ENCODE data around the gene CDC7. TPM values are rescaled to one million over a fixed set of nuclear protein-coding genes. Genes with fewer than 3 reads are reported as not detected.
"Not testable (repeated sequence)": the region's sequence is repeated elsewhere in the genome, so short reads cannot be mapped to it uniquely, and the experiment has no call there.

CDC7 gene
- total RNA-seq (1 to 10 TPM; 1.6 to 3.9 TPM), polyA plus RNA-seq (under 1 TPM; 0.13 to 0.87 TPM)
- long read RNA-seq, donor 1, partial matches to known transcripts, result 0 of 1 reads
- long read RNA-seq, donor 1, other reads (novel, unspliced or antisense), result 1 of 1 reads
- long read RNA-seq, donor 2, result 0 reads

GRCh38 chr1:91500756-91501522 lies at the start of gene CDC7:
CDC7 (plus strand) TSS chr1:91500851; CDS start chr1:91501717, 866 bp downstream.
- intact Hi-C loops (cut with DNase I), result loop anchor here in 1 of 2 donors (5.0 kb wide), 2 partner anchors 219 to 796 kb away; partner anchors contain the start of genes GLMN and RPAP2
- no peaks in the 10 kb centered on the region for H3K27me3 ChIP-seq (ENCODE audit: control insufficient read depth in 1 of 2, insufficient read depth in 2 of 2, low read length in 1 of 2)
- WGBS, 2 donors, result 0% methylated on average over 68 of the region's 68 CpGs
- ATAC-seq (ENCODE audit: low FRiP score) (peak; percentile 98), DNase-seq (peak; percentile 95 to 97)
- no peaks in the 10 kb centered on the region for H3K36me3 ChIP-seq (ENCODE audit: control insufficient read depth in 1 of 2, insufficient read depth in 2 of 2, low read length in 1 of 2)
- H3K4me3 ChIP-seq (ENCODE audit: low read length in 2 of 2), result peak within 1 kb of the TSS; percentile 59 to 85
- H3K9me3 ChIP-seq (ENCODE audit: control insufficient read depth, low read length), result no peaks in the 10 kb centered on the region
- H3K27ac ChIP-seq (ENCODE audit: low read depth in 1 of 2, low read length in 2 of 2), result peak within 1 kb of the TSS in 1 of 2 donors; percentile 73
- no peaks in the 10 kb centered on the region for H3K4me1 ChIP-seq (ENCODE audit: control insufficient read depth in 1 of 2, insufficient read depth in 2 of 2, low read length in 2 of 2)

GRCh38 chr1:91454136-91454535 lies 46.5 kb upstream of the CDC7 start:
- no peak for ATAC-seq (ENCODE audit: low FRiP score)
- Histone ChIP-seq H3K4me3 (ENCODE audit: low read length in 2 of 2) (no peak overlapping the region), H3K4me1 (ENCODE audit: control insufficient read depth in 1 of 2, insufficient read depth in 2 of 2, low read length in 2 of 2) (no peaks in the 10 kb centered on the region), H3K27ac (ENCODE audit: low read depth in 1 of 2, low read length in 2 of 2) (no peak overlapping the region), H3K9me3 (ENCODE audit: control insufficient read depth, low read length) (no peaks in the 10 kb centered on the region), H3K36me3 (ENCODE audit: control insufficient read depth in 1 of 2, insufficient read depth in 2 of 2, low read length in 1 of 2) (no peaks in the 10 kb centered on the region), H3K27me3 (ENCODE audit: control insufficient read depth in 1 of 2, insufficient read depth in 2 of 2, low read length in 1 of 2) (peaks cover 0 to 3% of the 10 kb centered on the region in 2 donors)
- 59% methylated on average over 2 of the region's 2 CpGs for WGBS, 2 donors
- DNase-seq, result no peak
- intact Hi-C loops (cut with DNase I), result no loop called here

GRCh38 chr1:91455334-91455733 lies 45.3 kb upstream of the CDC7 start:
- Histone ChIP-seq H3K27ac (ENCODE audit: low read depth in 1 of 2, low read length in 2 of 2) (no peak overlapping the region), H3K36me3 (ENCODE audit: control insufficient read depth in 1 of 2, insufficient read depth in 2 of 2, low read length in 1 of 2) (no peaks in the 10 kb centered on the region), H3K9me3 (ENCODE audit: control insufficient read depth, low read length) (no peaks in the 10 kb centered on the region), H3K4me1 (ENCODE audit: control insufficient read depth in 1 of 2, insufficient read depth in 2 of 2, low read length in 2 of 2) (no peaks in the 10 kb centered on the region), H3K27me3 (ENCODE audit: control insufficient read depth in 1 of 2, insufficient read depth in 2 of 2, low read length in 1 of 2) (peaks cover 0 to 3% of the 10 kb centered on the region in 2 donors), H3K4me3 (ENCODE audit: low read length in 2 of 2) (no peak overlapping the region)
- intact Hi-C loops (cut with DNase I), result no loop called here
- 79 to 80% methylated on average over 3 of the region's 3 CpGs for WGBS, 2 donors
- DNase-seq (no peak), ATAC-seq (ENCODE audit: low FRiP score) (no peak)

- Histone ChIP-seq H3K4me3 (ENCODE audit: low read length in 2 of 2) (no peak overlapping the region), H3K27me3 (ENCODE audit: control insufficient read depth in 1 of 2, insufficient read depth in 2 of 2, low read length in 1 of 2) (peaks cover 0 to 3% of the 10 kb centered on the region in 2 donors), H3K4me1 (ENCODE audit: control insufficient read depth in 1 of 2, insufficient read depth in 2 of 2, low read length in 2 of 2) (no peaks in the 10 kb centered on the region), H3K36me3 (ENCODE audit: control insufficient read depth in 1 of 2, insufficient read depth in 2 of 2, low read length in 1 of 2) (no peaks in the 10 kb centered on the region), H3K9me3 (ENCODE audit: control insufficient read depth, low read length) (no peaks in the 10 kb centered on the region), H3K27ac (ENCODE audit: low read depth in 1 of 2, low read length in 2 of 2) (no peak overlapping the region)
- ATAC-seq (ENCODE audit: low FRiP score) (no peak), DNase-seq (no peak)
- intact Hi-C loops (cut with DNase I), result no loop called here
- WGBS, 2 donors, result 24 to 42% methylated on average over 1 of the region's 1 CpG
These were observed 44.8 kb upstream of the CDC7 start for GRCh38 chr1:91455896-91456295.

GRCh38 chr1:91465350-91465749 lies 35.3 kb upstream of the CDC7 start:
- H3K4me1 ChIP-seq (ENCODE audit: control insufficient read depth in 1 of 2, insufficient read depth in 2 of 2, low read length in 2 of 2); H3K27ac ChIP-seq (ENCODE audit: low read depth in 1 of 2, low read length in 2 of 2); H3K27me3 ChIP-seq (ENCODE audit: control insufficient read depth in 1 of 2, insufficient read depth in 2 of 2, low read length in 1 of 2); ATAC-seq (ENCODE audit: low FRiP score); H3K36me3 ChIP-seq (ENCODE audit: control insufficient read depth in 1 of 2, insufficient read depth in 2 of 2, low read length in 1 of 2); DNase-seq; H3K4me3 ChIP-seq (ENCODE audit: low read length in 2 of 2); intact Hi-C loops (cut with DNase I): not testable (repeated sequence)
- peaks cover 13% of the 10 kb centered on the region for H3K9me3 ChIP-seq (ENCODE audit: control insufficient read depth, low read length)
- 76 to 79% methylated on average over 2 of the region's 2 CpGs for WGBS, 2 donors

GRCh38 chr1:91476533-91477217 lies 24.0 kb upstream of the CDC7 start:
- no peak for ATAC-seq (ENCODE audit: low FRiP score)
- intact Hi-C loops (cut with DNase I), result no loop called here
- no peaks in the 10 kb centered on the region for H3K9me3 ChIP-seq (ENCODE audit: control insufficient read depth, low read length)
- H3K27ac ChIP-seq (ENCODE audit: low read depth in 1 of 2, low read length in 2 of 2), result no peak overlapping the region
- no peaks in the 10 kb centered on the region for H3K27me3 ChIP-seq (ENCODE audit: control insufficient read depth in 1 of 2, insufficient read depth in 2 of 2, low read length in 1 of 2)
- H3K4me1 ChIP-seq (ENCODE audit: control insufficient read depth in 1 of 2, insufficient read depth in 2 of 2, low read length in 2 of 2), result no peaks in the 10 kb centered on the region
- no peak for DNase-seq
- 33 to 47% methylated on average over 2 of the region's 2 CpGs for WGBS, 2 donors
- H3K4me3 ChIP-seq (ENCODE audit: low read length in 2 of 2), result no peak overlapping the region
- no peaks in the 10 kb centered on the region for H3K36me3 ChIP-seq (ENCODE audit: control insufficient read depth in 1 of 2, insufficient read depth in 2 of 2, low read length in 1 of 2)

- no peak for ATAC-seq (ENCODE audit: low FRiP score)
- peaks cover 2% of the 10 kb centered on the region for H3K9me3 ChIP-seq (ENCODE audit: control insufficient read depth, low read length)
- no peaks in the 10 kb centered on the region for H3K36me3 ChIP-seq (ENCODE audit: control insufficient read depth in 1 of 2, insufficient read depth in 2 of 2, low read length in 1 of 2)
- H3K4me1 ChIP-seq (ENCODE audit: control insufficient read depth in 1 of 2, insufficient read depth in 2 of 2, low read length in 2 of 2), result no peaks in the 10 kb centered on the region
- no peak overlapping the region for H3K4me3 ChIP-seq (ENCODE audit: low read length in 2 of 2)
- H3K27ac ChIP-seq (ENCODE audit: low read depth in 1 of 2, low read length in 2 of 2), result no peak overlapping the region
- intact Hi-C loops (cut with DNase I), result no loop called here
- DNase-seq, result no peak
- 70 to 78% methylated on average over 3 of the region's 3 CpGs for WGBS, 2 donors
- no peaks in the 10 kb centered on the region for H3K27me3 ChIP-seq (ENCODE audit: control insufficient read depth in 1 of 2, insufficient read depth in 2 of 2, low read length in 1 of 2)
These were observed 13.2 kb upstream of the CDC7 start for GRCh38 chr1:91487469-91487868.

GRCh38 chr1:91490501-91490900 lies 10.2 kb upstream of the CDC7 start:
- no peak overlapping the region for H3K4me3 ChIP-seq (ENCODE audit: low read length in 2 of 2)
- no peaks in the 10 kb centered on the region for H3K36me3 ChIP-seq (ENCODE audit: control insufficient read depth in 1 of 2, insufficient read depth in 2 of 2, low read length in 1 of 2)
- no peak overlapping the region for H3K27ac ChIP-seq (ENCODE audit: low read depth in 1 of 2, low read length in 2 of 2)
- no peaks in the 10 kb centered on the region for H3K4me1 ChIP-seq (ENCODE audit: control insufficient read depth in 1 of 2, insufficient read depth in 2 of 2, low read length in 2 of 2)
- H3K27me3 ChIP-seq (ENCODE audit: control insufficient read depth in 1 of 2, insufficient read depth in 2 of 2, low read length in 1 of 2), result no peaks in the 10 kb centered on the region
- ATAC-seq (ENCODE audit: low FRiP score), result no peak
- no peak for DNase-seq
- intact Hi-C loops (cut with DNase I), result no loop called here
- no peaks in the 10 kb centered on the region for H3K9me3 ChIP-seq (ENCODE audit: control insufficient read depth, low read length)
- 29 to 33% methylated on average over 1 of the region's 1 CpG for WGBS, 2 donors

Measured in aorta (tissue), 5 donors.